Vagina (tissue), 2 donors: ENCODE data around the gene CCL26.

Experiments used
- CTCF ChIP-seq, 3 experiments: fragments of 450-650 bp in 2 of 3; fragments of 200-600 bp in 1 of 3; sonication (generic) in 1 of 3; IDR thresholded peaks; one replicate each; pipeline ENCODE4 v1.5.1; 2017 to 2019; ENCODE audit warnings: antibody characterized with exemption in 3 of 3, mild to moderate bottlenecking in 2 of 3, moderate library complexity in 2 of 3
- POLR2A ChIP-seq, 2 donors: fragments of 450-650 bp; IDR thresholded peaks; one replicate each; pipeline ENCODE4 v1.6.1; 2017; ENCODE audit warnings: antibody characterized with exemption in 2 of 2, mild to moderate bottlenecking in 2 of 2, moderate library complexity in 2 of 2

GRCh38 chr7:75738604-75738974 is 33.4 kb downstream of the CCL26 start, which contains the start of gene HIP1:
- TF ChIP-seq POLR2A (IDR thresholded peaks at IDR 0.05): peak in 1 of 2 donors; percentile 18
- TF ChIP-seq CTCF (IDR thresholded peaks at IDR 0.05): no peak
